Measurements from ENCODE around the gene BEST3. TPM values are rescaled to one million over a fixed set of nuclear protein-coding genes. Genes with fewer than 3 reads are reported as not detected.

The BEST3 gene
- total RNA-seq, 2 experiments from 2014 or later: not detected

DNA sequence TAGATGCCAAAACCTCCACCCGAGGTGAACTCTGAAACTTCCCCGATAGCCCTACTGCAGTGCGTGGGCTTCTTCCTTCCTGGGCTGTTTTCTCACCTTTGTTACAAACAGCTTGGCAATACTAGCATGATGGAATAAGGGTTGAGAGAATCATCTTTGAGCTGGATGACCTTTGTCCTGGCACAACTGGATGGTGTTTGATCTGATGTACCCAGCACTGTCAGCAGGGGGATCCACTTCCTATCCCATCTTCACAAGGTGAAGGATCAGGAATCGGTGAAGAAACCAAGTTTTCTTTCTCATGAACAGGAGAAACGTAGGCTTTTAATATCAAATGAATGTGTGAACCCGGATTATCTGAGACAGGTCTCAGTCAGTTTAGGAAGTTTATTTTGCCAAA lies 68.9 kb downstream of the BEST3 start:
- H3K36me3 Mint-ChIP-seq (ENCODE audit: low read depth): no peaks in the 10 kb centered on the region
- DNase-seq (no peak), ATAC-seq (no peak)
- POLR2A ChIA-PET: interaction anchor here (0.6 kb wide), 1 partner anchor 376 kb away, joined by 3 read pairs; no protein-coding TSS in a partner anchor
- H3K4me1 Mint-ChIP-seq (ENCODE audit: low read depth): no peaks in the 10 kb centered on the region
- H3K9me3 Mint-ChIP-seq: no peaks in the 10 kb centered on the region
- no peak overlapping the region for H3K4me3 Mint-ChIP-seq
- intact Hi-C loops (cut with micrococcal nuclease): no loop called here
- H3K27me3 Mint-ChIP-seq: no peaks in the 10 kb centered on the region
- CTCF ChIA-PET: interaction anchor here (1.3 kb wide), 1 partner anchor 59 kb away, joined by 4 read pairs; no protein-coding TSS in a partner anchor
- no peak overlapping the region for H3K27ac Mint-ChIP-seq
- TF ChIP-seq, protein P1, sequence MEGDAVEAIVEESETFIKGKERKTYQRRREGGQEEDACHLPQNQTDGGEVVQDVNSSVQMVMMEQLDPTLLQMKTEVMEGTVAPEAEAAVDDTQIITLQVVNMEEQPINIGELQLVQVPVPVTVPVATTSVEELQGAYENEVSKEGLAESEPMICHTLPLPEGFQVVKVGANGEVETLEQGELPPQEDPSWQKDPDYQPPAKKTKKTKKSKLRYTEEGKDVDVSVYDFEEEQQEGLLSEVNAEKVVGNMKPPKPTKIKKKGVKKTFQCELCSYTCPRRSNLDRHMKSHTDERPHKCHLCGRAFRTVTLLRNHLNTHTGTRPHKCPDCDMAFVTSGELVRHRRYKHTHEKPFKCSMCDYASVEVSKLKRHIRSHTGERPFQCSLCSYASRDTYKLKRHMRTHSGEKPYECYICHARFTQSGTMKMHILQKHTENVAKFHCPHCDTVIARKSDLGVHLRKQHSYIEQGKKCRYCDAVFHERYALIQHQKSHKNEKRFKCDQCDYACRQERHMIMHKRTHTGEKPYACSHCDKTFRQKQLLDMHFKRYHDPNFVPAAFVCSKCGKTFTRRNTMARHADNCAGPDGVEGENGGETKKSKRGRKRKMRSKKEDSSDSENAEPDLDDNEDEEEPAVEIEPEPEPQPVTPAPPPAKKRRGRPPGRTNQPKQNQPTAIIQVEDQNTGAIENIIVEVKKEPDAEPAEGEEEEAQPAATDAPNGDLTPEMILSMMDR (IDR thresholded peaks at IDR 0.05): no peak

GRCh38 chr12:69627501-69627900 lies 71.6 kb downstream of the BEST3 start:
- Mint-ChIP-seq H3K4me1 (ENCODE audit: low read depth) (no peaks in the 10 kb centered on the region), H3K9me3 (no peaks in the 10 kb centered on the region), H3K4me3 (no peak overlapping the region), H3K27me3 (no peaks in the 10 kb centered on the region), H3K27ac (no peak overlapping the region), H3K36me3 (ENCODE audit: low read depth) (no peaks in the 10 kb centered on the region)
- ChIA-PET POLR2A (no interaction called here), CTCF (no interaction called here)
- TF ChIP-seq, protein P1 (IDR thresholded peaks at IDR 0.05): no peak
- ATAC-seq (no peak), DNase-seq (no peak)
- intact Hi-C loops (cut with micrococcal nuclease): no loop called here

DNA sequence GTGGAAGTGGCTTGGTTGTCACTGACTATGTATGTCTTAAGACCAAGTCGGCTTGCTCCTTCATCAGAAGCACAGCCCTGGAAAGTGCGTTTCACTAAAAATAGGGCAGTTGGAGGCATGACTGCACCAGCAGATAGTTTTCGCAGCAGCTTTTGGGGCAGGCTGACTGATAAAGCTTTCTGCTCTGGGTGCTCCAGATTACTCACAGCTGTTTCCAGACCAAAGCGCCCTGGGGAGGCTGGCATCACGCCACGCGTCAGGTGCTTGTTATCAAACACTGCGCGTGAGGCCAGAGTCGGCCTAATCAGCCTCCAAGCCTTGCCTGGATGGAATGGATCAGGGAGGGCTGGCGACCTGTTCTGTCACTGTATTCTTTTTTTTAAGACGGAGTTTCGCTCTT lies 75.1 kb downstream of the BEST3 start:
- CTCF ChIA-PET: no interaction called here
- intact Hi-C loops (cut with micrococcal nuclease): no loop called here
- H3K4me3 Mint-ChIP-seq: no peak overlapping the region
- H3K27me3 Mint-ChIP-seq: peaks cover 2% of the 10 kb centered on the region
- TF ChIP-seq, protein P1 (IDR thresholded peaks at IDR 0.05): no peak
- POLR2A ChIA-PET: no interaction called here
- H3K9me3 Mint-ChIP-seq: no peaks in the 10 kb centered on the region
- ATAC-seq (no peak), DNase-seq (no peak)
- H3K4me1 Mint-ChIP-seq (ENCODE audit: low read depth): no peaks in the 10 kb centered on the region
- no peak overlapping the region for H3K27ac Mint-ChIP-seq
- H3K36me3 Mint-ChIP-seq (ENCODE audit: low read depth): no peaks in the 10 kb centered on the region

GRCh38 chr12:69621551-69621950 lies 77.6 kb downstream of the BEST3 start:
- no peak overlapping the region for H3K27ac Mint-ChIP-seq
- ATAC-seq (no peak), DNase-seq (no peak)
- H3K4me3 Mint-ChIP-seq: no peak overlapping the region
- ChIA-PET CTCF (interaction anchor here (1.2 to 1.4 kb wide), 2 partner anchors 12 to 19 kb away, joined by 3 read pairs; no protein-coding TSS in a partner anchor), POLR2A (no interaction called here)
- no peaks in the 10 kb centered on the region for H3K9me3 Mint-ChIP-seq
- TF ChIP-seq, protein P1 (IDR thresholded peaks at IDR 0.05): no peak
- H3K27me3 Mint-ChIP-seq: peaks cover 4% of the 10 kb centered on the region
- no peaks in the 10 kb centered on the region for H3K4me1 Mint-ChIP-seq (ENCODE audit: low read depth)
- no peaks in the 10 kb centered on the region for H3K36me3 Mint-ChIP-seq (ENCODE audit: low read depth)
- intact Hi-C loops (cut with micrococcal nuclease): no loop called here

DNA sequence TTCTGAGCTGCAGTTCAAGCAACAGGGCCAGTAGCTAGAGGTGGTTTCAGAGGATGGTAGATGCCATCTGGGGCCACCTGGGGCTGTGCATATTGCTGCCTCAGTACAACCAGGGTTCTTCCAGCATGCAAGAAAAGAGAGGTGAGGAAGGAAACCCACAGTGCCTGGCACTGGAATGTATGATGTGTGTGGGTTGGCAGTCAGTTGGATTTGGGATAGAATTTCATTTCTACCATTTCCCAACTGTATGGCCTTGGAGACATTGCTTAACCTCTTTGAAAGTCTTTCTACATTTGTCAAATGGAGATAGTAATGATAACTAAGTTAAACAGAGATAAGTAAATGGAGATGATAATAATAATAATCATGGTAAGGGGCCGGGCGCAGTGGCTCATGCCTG lies 78.2 kb downstream of the BEST3 start:
- DNase-seq: no peak
- Mint-ChIP-seq H3K9me3 (no peaks in the 10 kb centered on the region), H3K27ac (no peak overlapping the region), H3K4me3 (no peak overlapping the region), H3K4me1 (ENCODE audit: low read depth) (no peaks in the 10 kb centered on the region), H3K27me3 (peaks cover 4% of the 10 kb centered on the region), H3K36me3 (ENCODE audit: low read depth) (no peaks in the 10 kb centered on the region)
- intact Hi-C loops (cut with micrococcal nuclease): no loop called here
- ATAC-seq: no peak
- TF ChIP-seq, protein P1 (IDR thresholded peaks at IDR 0.05): no peak
- ChIA-PET CTCF (interaction anchor here (1.3 to 1.4 kb wide), 2 partner anchors 13 to 50 kb away, joined by 3 read pairs; no protein-coding TSS in a partner anchor), POLR2A (no interaction called here)
